IMR-90 (cell line): ENCODE results near the gene MICU1. TPM values are rescaled to one million over a fixed set of nuclear protein-coding genes. Genes with fewer than 3 reads are reported as not detected.

ENCODE experiments used
- ATAC-seq: fragments of 200-7000 bp; cut with Tn5 transposase; 2 replicates; pipeline ENCODE4 v1.9.1; 2020; ENCODE audit warnings: low read depth, mild to moderate bottlenecking, moderate library complexity
- BruUV-seq: library from RNA; stranded (reverse); fragments of 400-500 nt; replicated peaks from 2 replicates; lab custom pipeline; 2021; lab: Mats Ljungman, UMichigan
- CTCF ChIA-PET: fragments of 300-600 bp; formaldehyde crosslinking; extraction: SDS; loops from one replicate; lab custom pipeline; 2021; ENCODE audit warnings: antibody characterized with exemption; lab: Yijun Ruan, JAX
- POLR2A ChIA-PET: fragments of 300-600 bp; sonication (Branson Sonifier 250); formaldehyde crosslinking; loops from one replicate; lab custom pipeline; 2022; ENCODE audit warnings: antibody characterized with exemption; ENCODE audit not compliant: unreplicated experiment; lab: Charles Lee
- DNase-seq: peaks from one replicate; pipeline ENCODE4 v3.0.0; 2013
- H2AFZ ChIP-seq: replicated peaks from 2 replicates; pipeline ENCODE3; 2013; ENCODE audit warnings: low read length, mild to moderate bottlenecking; ENCODE audit not compliant: poor library complexity
- H2AK5ac ChIP-seq: 2 replicates; pipeline ENCODE4 v1.6.1; 2013; ENCODE audit warnings: low read depth, low read length, inconsistent platforms
- H2AK9ac ChIP-seq: replicated peaks from 2 replicates; pipeline ENCODE3; 2013; ENCODE audit warnings: mild to moderate bottlenecking, low read depth, low read length, moderate library complexity; ENCODE audit not compliant: poor library complexity
- H2BK120ac ChIP-seq: 2 replicates; pipeline ENCODE4 v1.6.1; 2013; ENCODE audit warnings: low read depth, low read length, inconsistent platforms
- H2BK15ac ChIP-seq: 3 replicates; pipeline ENCODE4 v1.6.1; 2013; ENCODE audit warnings: low read depth, low read length, inconsistent platforms
- H2BK20ac ChIP-seq: 2 replicates; pipeline ENCODE4 v1.6.1; 2013; ENCODE audit warnings: low read depth, mild to moderate bottlenecking, inconsistent platforms, low read length, moderate library complexity
- H2BK5ac ChIP-seq: 2 replicates; pipeline ENCODE4 v1.6.1; 2013; ENCODE audit warnings: mild to moderate bottlenecking, low read depth, low read length, inconsistent platforms; ENCODE audit not compliant: poor library complexity, severe bottlenecking
- H3K14ac ChIP-seq: replicated peaks from 2 replicates; pipeline ENCODE4 v1.6.1; 2013; ENCODE audit warnings: low read depth, low read length, inconsistent platforms
- H3K18ac ChIP-seq: 2 replicates; pipeline ENCODE4 v1.6.1; 2013; ENCODE audit warnings: low read depth, low read length, control low read depth
- H3K23ac ChIP-seq: 2 replicates; pipeline ENCODE4 v1.6.1; 2013; ENCODE audit warnings: low read depth, low read length, inconsistent platforms
- H3K27ac ChIP-seq: 2 replicates; pipeline ENCODE4 v1.5.1; 2013; ENCODE audit warnings: mild to moderate bottlenecking, control low read depth, low read length; ENCODE audit not compliant: insufficient read depth
- H3K27me3 ChIP-seq: 2 replicates; pipeline ENCODE4 v1.6.1; 2013; ENCODE audit warnings: low read length; ENCODE audit not compliant: control insufficient read depth, insufficient read depth
- H3K36me3 ChIP-seq: 2 replicates; pipeline ENCODE4 v1.6.1; 2013; ENCODE audit warnings: low read length, mixed read lengths; ENCODE audit not compliant: control insufficient read depth, insufficient read depth
- H3K4ac ChIP-seq: 2 replicates; pipeline ENCODE4 v1.6.1; 2013; ENCODE audit warnings: low read depth, low read length, inconsistent platforms
- H3K4me1 ChIP-seq: 2 replicates; pipeline ENCODE4 v1.6.1; 2013; ENCODE audit warnings: low read length, mixed read lengths; ENCODE audit not compliant: control insufficient read depth, insufficient read depth
- H3K4me2 ChIP-seq: 2 replicates; pipeline ENCODE4 v1.6.1; 2013; ENCODE audit warnings: low read depth, mild to moderate bottlenecking, control low read depth, low read length, moderate library complexity
- H3K4me3 ChIP-seq: 2 replicates; pipeline ENCODE4 v1.5.1; 2013; ENCODE audit warnings: low read depth, mild to moderate bottlenecking, control low read depth, low read length, moderate library complexity; ENCODE audit not compliant: insufficient read depth
- H3K56ac ChIP-seq: 2 replicates; pipeline ENCODE4 v1.6.1; 2013; ENCODE audit warnings: low read length, inconsistent platforms; ENCODE audit not compliant: insufficient read depth; ENCODE audit errors: extremely low read depth
- H3K79me1 ChIP-seq, 2 experiments: 2 replicates each; pipeline ENCODE4 v1.6.1; 2013; ENCODE audit warnings: low read length in 2 of 2, inconsistent platforms in 1 of 2, low read depth in 1 of 2
- H3K9ac ChIP-seq: 2 replicates; pipeline ENCODE4 v1.6.1; 2013; ENCODE audit warnings: low read depth, low read length, control low read depth
- H3K9me1 ChIP-seq: 2 replicates; pipeline ENCODE4 v1.6.1; 2013; ENCODE audit warnings: low read length, inconsistent platforms; ENCODE audit not compliant: insufficient read depth
- H3K9me3 ChIP-seq: 2 replicates; pipeline ENCODE4 v1.6.1; 2013; ENCODE audit warnings: low read length; ENCODE audit not compliant: control insufficient read depth, insufficient read depth
- H4K20me1 ChIP-seq: 2 replicates; pipeline ENCODE4 v1.6.1; 2013; ENCODE audit warnings: low read length, inconsistent platforms; ENCODE audit not compliant: insufficient read depth
- H4K5ac ChIP-seq: 2 replicates; pipeline ENCODE4 v1.6.1; 2013; ENCODE audit warnings: mild to moderate bottlenecking, low read depth, low read length, control low read depth
- H4K8ac ChIP-seq, 2 experiments: 2 replicates each; pipeline ENCODE4 v1.6.1; 2013; ENCODE audit warnings: low read depth in 2 of 2, low read length in 2 of 2, control low read depth in 1 of 2, inconsistent platforms in 1 of 2
- H4K91ac ChIP-seq: 2 replicates; pipeline ENCODE4 v1.6.1; 2013; ENCODE audit warnings: low read depth, low read length, inconsistent platforms; ENCODE audit not compliant: insufficient read depth
- CEBPB ChIP-seq: IDR thresholded peaks from 2 replicates; pipeline ENCODE4 v1.6.1; 2012; ENCODE audit warnings: low read depth, low read length, improper control_type of control experiment
- RAD21 ChIP-seq: IDR thresholded peaks from 2 replicates; pipeline ENCODE4 v1.6.1; 2012; ENCODE audit warnings: low read length, improper control_type of control experiment
- WGBS, 2 experiments: methylation state at CpG; one replicate each; pipeline versions ENCODE4 v1.1.5 to v1.1.7; 2013; ENCODE audit warnings: missing lambda C conversion rate in 2 of 2; ENCODE audit not compliant: insufficient read length in 1 of 2; ENCODE audit errors: extremely low coverage in 2 of 2; 5-methylcytosine and 5-hydroxymethylcytosine counted together
- dilution Hi-C: fragments of 300-500 bp; cut with HindIII; formaldehyde crosslinking; loops from one replicate; pipeline ENCODE4 v1.14.3; 2018; ENCODE audit warnings: low sequenced_read_pairs; ENCODE audit not compliant: unreplicated experiment
- in situ Hi-C: fragments of 300-500 bp; cut with MboI; formaldehyde crosslinking; loops from 3 replicates; pipeline ENCODE4 v1.14.3; 2019; ENCODE audit warnings: low sequenced_read_pairs, inconsistent platforms, mixed read lengths
- intact Hi-C: fragments of 100-400 bp; cut with micrococcal nuclease; formaldehyde crosslinking; loops from 2 replicates; pipeline ENCODE4 v1.10.0; 2022
- polyA plus RNA-seq, 3 experiments: library from polyadenylated mRNA; depleted of rRNA; stranded (reverse); fragments of >200 nt; gene quantifications; 2 replicates each; pipeline ENCODE4 v1.2.3, GENCODE V29; 2012; ENCODE audit warnings: low replicate concordance in 1 of 3
- total RNA-seq: library from RNA; depleted of rRNA; stranded (reverse); fragments of >200 nt; gene quantifications from 2 replicates; pipeline ENCODE4 v1.2.3, GENCODE V29; 2012

MICU1 gene
- total and polyA plus RNA-seq, 2 of the 4 experiments (the other 2 are of a cell fraction): 43.6 to 44.7 TPM

- no peak overlapping the region for H2BK15ac ChIP-seq
- no CpG with 5 or more reads among the region's 2 CpGs for WGBS, 2 experiments
- dilution Hi-C loops (no loop called here), intact Hi-C loops (no loop called here), in situ Hi-C loops (no loop called here)
- H3K23ac ChIP-seq: no peak overlapping the region
- H2AFZ ChIP-seq: no peak overlapping the region
- no peak overlapping the region for H2BK20ac ChIP-seq
- no peaks in the 10 kb centered on the region for H3K4me1 ChIP-seq
- no peak overlapping the region for H4K8ac ChIP-seq
- peaks cover 5% of the 10 kb centered on the region for H3K27me3 ChIP-seq
- TF ChIP-seq CEBPB (no peak), RAD21 (no peak)
- H3K4me3 ChIP-seq: no peak overlapping the region
- H3K9me3 ChIP-seq: no peaks in the 10 kb centered on the region
- H3K14ac ChIP-seq: no peak overlapping the region
- H3K18ac ChIP-seq: no peak overlapping the region
- H2AK5ac ChIP-seq: no peak overlapping the region
- no peak overlapping the region for H3K4me2 ChIP-seq
- DNase-seq (no peak), ATAC-seq (no peak)
- ChIA-PET CTCF (interaction anchor here (1.2 kb wide), 1 partner anchor 8 kb away, joined by 3 read pairs; no protein-coding TSS in a partner anchor), POLR2A (interaction anchor here (0.6 kb wide), 1 partner anchor 220 kb away, joined by 5 read pairs; no protein-coding TSS in a partner anchor)
- H4K20me1 ChIP-seq: no peaks in the 10 kb centered on the region
- H3K56ac ChIP-seq: no peak overlapping the region
- H2BK120ac ChIP-seq: no peak overlapping the region
- no peak overlapping the region for H2BK5ac ChIP-seq
- H2AK9ac ChIP-seq: no peak overlapping the region
- no peak overlapping the region for H3K4ac ChIP-seq
- no peaks in the 10 kb centered on the region for H3K36me3 ChIP-seq
- no peak overlapping the region for H4K5ac ChIP-seq
- H3K79me1 ChIP-seq: no peaks in the 10 kb centered on the region
- H4K91ac ChIP-seq: no peak overlapping the region
- BruUV-seq: no TSS peak
- H3K27ac ChIP-seq: no peak overlapping the region
- no peaks in the 10 kb centered on the region for H3K9me1 ChIP-seq
- H3K9ac ChIP-seq: no peak overlapping the region
Observed at GRCh38 chr10:72645263-72645858, 19.5 kb upstream of the MICU1 start.
